Stomach (tissue), 9 donors: ENCODE results near the gene MLST8. TPM values are rescaled to one million over a fixed set of nuclear protein-coding genes. Genes with fewer than 3 reads are reported as not detected.

ENCODE experiments used
- DNase-seq, 2 donors: peaks; one replicate each; pipeline versions ENCODE4 v3.0.0 to v3.0.0-alpha.2; 2013 to 2019
- H3K27ac ChIP-seq, 5 donors: fragments of 200-600 bp in 4 of 5; sonication (generic) in 4 of 5; one replicate each; pipeline ENCODE4 v1.5.1; 2013 to 2019; ENCODE audit warnings: mild to moderate bottlenecking in 1 of 5, moderate library complexity in 1 of 5
- H3K27me3 ChIP-seq, 3 donors: fragments of 200-600 bp; sonication (generic); one replicate each; pipeline ENCODE4 v1.5.1; 2017 to 2019; ENCODE audit warnings: mixed run types in 1 of 3
- H3K36me3 ChIP-seq, 4 donors: fragments of 200-600 bp; sonication (generic); 1 replicate in 3 of 4; 2 replicates in 1 of 4; pipeline ENCODE4 v1.5.1; 2016 to 2019
- H3K4me1 ChIP-seq, 4 donors: fragments of 200-600 bp; sonication (generic); one replicate each; pipeline ENCODE4 v1.5.1; 2016 to 2019
- H3K4me3 ChIP-seq, 4 donors: fragments of 200-600 bp; sonication (generic) in 3 of 4; one replicate each; pipeline ENCODE4 v1.5.1; 2016 to 2019; ENCODE audit warnings: mild to moderate bottlenecking in 1 of 4
- H3K9me3 ChIP-seq, 4 donors: fragments of 200-600 bp; sonication (generic); one replicate each; pipeline ENCODE4 v1.5.1; 2016 to 2019
- EP300 ChIP-seq: sonication (generic); formaldehyde crosslinking; IDR thresholded peaks from one replicate; pipeline ENCODE4 v1.6.1; 2017; ENCODE audit warnings: antibody characterized with exemption
- POLR2A ChIP-seq, 4 donors: fragments of 450-650 bp; IDR thresholded peaks; one replicate each; pipeline ENCODE4 v1.6.1; 2016; ENCODE audit warnings: antibody characterized with exemption in 4 of 4, control low read depth in 2 of 4, mild to moderate bottlenecking in 1 of 4, moderate library complexity in 1 of 4
- POLR2AphosphoS5 ChIP-seq, 3 donors: sonication (generic); formaldehyde crosslinking; IDR thresholded peaks; one replicate each; pipeline ENCODE4 v1.6.1; 2016; ENCODE audit warnings: antibody characterized with exemption in 3 of 3
- WGBS, 5 donors: extraction: QIAGEN DNeasy Blood & Tissue Kit in 3 of 5; methylation state at CpG; one replicate each; pipeline versions ENCODE4 v1.1.5 to v1.1.7; 2013 to 2018; 5-methylcytosine and 5-hydroxymethylcytosine counted together
- intact Hi-C: fragments of 100-400 bp; cut with DNase I; formaldehyde crosslinking; loops from one replicate; pipeline ENCODE4 v1.15.1; 2023; ENCODE audit warnings: low total_unique reads
- polyA plus RNA-seq, 3 donors: library from polyadenylated mRNA; stranded (reverse); fragments of 200-250 nt; gene quantifications; one replicate each; pipeline ENCODE4 v1.2.3, GENCODE V29; 2013
- total RNA-seq, 5 donors: library from RNA; depleted of rRNA; stranded (reverse); fragments of >200 nt; gene quantifications; one replicate each; pipeline versions ENCODE4 v1.1.0 to v1.2.3, GENCODE V29; 2014 to 2016
- TF ChIP-seq, protein P1 (sequence below), 7 experiments: fragments of 450-650 bp in 4 of 7; fragments of 200-600 bp in 3 of 7; sonication (generic) in 3 of 7; IDR thresholded peaks; one replicate each; pipeline ENCODE4 v1.5.1; 2016 to 2019; ENCODE audit warnings: antibody characterized with exemption in 7 of 7, control low read depth in 2 of 7, mild to moderate bottlenecking in 1 of 7
- donor health status: healthy with polysubstance abuse.
- donor health status: Bipolar disorder and iron deficiency.
- donor health status: healthy.

MLST8 gene
- total and polyA plus RNA-seq, 8 donors: 7.5 to 235 (median 55.8) TPM

DNA sequence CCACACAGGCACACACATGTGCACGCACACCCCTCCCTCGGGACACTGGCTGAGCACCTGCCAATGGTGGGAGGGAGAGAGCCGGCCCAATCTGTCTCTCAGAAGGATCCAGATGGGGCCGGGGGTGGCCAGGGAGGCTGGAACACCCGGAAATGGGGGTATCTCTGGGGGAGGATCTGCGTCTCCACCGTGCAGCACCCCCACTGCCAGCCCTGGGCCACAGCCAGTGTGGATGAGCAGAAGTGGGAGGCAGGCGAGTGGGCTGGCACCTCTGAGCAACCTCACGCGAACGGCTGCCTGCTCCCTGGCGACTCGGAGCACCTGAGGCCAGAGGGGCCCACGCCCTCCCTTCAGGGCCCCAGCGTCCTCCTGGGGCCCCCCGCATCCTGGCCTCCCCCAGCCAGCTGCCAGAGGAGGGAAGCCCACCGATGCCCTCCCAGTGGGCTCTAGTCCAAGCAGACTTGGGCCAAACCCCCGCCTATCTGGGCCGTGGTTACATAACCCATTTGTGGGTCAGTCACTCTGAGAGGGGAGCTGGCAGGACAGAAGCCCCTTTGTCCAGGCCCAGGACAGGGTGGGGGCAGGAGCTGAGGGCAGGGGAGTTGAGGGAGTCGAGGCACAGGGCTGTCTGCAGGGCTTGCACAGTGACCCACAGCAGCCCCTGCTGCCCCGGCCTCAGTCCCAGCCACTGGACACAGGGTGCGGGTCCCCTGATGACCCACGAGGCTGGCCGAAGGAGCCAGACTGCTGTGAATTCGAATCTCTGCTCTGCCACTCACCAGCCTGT lies 14.4 kb upstream of the MLST8 start:
- Histone ChIP-seq H3K4me1 (peaks cover 9 to 14% (median 10%) of the 10 kb centered on the region in 4 donors), H3K9me3 (no peaks in the 10 kb centered on the region), H3K36me3 (no peaks in the 10 kb centered on the region), H3K4me3 (no peak overlapping the region), H3K27me3 (peaks cover 0 to 25% (median 19%) of the 10 kb centered on the region in 3 donors), H3K27ac (no peak overlapping the region)
- TF ChIP-seq POLR2A (IDR thresholded peaks at IDR 0.05) (no peak), POLR2AphosphoS5 (IDR thresholded peaks at IDR 0.05) (no peak), EP300 (no peak)
- TF ChIP-seq, protein P1, sequence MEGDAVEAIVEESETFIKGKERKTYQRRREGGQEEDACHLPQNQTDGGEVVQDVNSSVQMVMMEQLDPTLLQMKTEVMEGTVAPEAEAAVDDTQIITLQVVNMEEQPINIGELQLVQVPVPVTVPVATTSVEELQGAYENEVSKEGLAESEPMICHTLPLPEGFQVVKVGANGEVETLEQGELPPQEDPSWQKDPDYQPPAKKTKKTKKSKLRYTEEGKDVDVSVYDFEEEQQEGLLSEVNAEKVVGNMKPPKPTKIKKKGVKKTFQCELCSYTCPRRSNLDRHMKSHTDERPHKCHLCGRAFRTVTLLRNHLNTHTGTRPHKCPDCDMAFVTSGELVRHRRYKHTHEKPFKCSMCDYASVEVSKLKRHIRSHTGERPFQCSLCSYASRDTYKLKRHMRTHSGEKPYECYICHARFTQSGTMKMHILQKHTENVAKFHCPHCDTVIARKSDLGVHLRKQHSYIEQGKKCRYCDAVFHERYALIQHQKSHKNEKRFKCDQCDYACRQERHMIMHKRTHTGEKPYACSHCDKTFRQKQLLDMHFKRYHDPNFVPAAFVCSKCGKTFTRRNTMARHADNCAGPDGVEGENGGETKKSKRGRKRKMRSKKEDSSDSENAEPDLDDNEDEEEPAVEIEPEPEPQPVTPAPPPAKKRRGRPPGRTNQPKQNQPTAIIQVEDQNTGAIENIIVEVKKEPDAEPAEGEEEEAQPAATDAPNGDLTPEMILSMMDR (IDR thresholded peaks at IDR 0.05): no peak
- no peak for DNase-seq
- intact Hi-C loops: loop anchor here (10.0 kb wide), 1 partner anchor 304 kb away; no protein-coding TSS in a partner anchor
- 75 to 80% (median 76%) methylated on average over 16 to 25 of the region's 25 CpGs for WGBS, 5 donors

DNA sequence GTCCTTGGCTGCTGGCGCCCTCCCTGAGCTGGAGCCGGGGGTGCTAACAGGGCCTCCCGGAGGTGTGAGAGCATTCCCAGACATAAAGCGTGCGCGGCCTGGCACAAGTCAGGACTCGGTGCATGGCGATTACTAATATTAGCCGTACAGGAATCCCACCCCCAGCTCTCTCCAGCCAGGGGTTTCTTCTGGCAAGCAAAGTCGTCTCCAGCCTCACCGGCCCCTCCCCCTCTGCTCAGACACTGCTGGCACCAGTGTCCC lies 13.9 kb upstream of the MLST8 start:
- WGBS, 5 donors: 68 to 88% (median 84%) methylated on average over 3 to 11 of the region's 11 CpGs; no CpG with 5 or more reads in 1 of the 5 donors
- intact Hi-C loops: loop anchor here (10.0 kb wide), 1 partner anchor 303 kb away; no protein-coding TSS in a partner anchor
- no peak overlapping the region for H3K4me3 ChIP-seq
- H3K4me1 ChIP-seq: peaks cover 13 to 18% (median 14%) of the 10 kb centered on the region in 4 donors
- H3K27me3 ChIP-seq: peaks cover 0 to 30% (median 23%) of the 10 kb centered on the region in 3 donors
- no peaks in the 10 kb centered on the region for H3K9me3 ChIP-seq
- no peaks in the 10 kb centered on the region for H3K36me3 ChIP-seq
- TF ChIP-seq EP300 (no peak), POLR2A (IDR thresholded peaks at IDR 0.05) (no peak)
- DNase-seq: no peak
- H3K27ac ChIP-seq: no peak overlapping the region

DNA sequence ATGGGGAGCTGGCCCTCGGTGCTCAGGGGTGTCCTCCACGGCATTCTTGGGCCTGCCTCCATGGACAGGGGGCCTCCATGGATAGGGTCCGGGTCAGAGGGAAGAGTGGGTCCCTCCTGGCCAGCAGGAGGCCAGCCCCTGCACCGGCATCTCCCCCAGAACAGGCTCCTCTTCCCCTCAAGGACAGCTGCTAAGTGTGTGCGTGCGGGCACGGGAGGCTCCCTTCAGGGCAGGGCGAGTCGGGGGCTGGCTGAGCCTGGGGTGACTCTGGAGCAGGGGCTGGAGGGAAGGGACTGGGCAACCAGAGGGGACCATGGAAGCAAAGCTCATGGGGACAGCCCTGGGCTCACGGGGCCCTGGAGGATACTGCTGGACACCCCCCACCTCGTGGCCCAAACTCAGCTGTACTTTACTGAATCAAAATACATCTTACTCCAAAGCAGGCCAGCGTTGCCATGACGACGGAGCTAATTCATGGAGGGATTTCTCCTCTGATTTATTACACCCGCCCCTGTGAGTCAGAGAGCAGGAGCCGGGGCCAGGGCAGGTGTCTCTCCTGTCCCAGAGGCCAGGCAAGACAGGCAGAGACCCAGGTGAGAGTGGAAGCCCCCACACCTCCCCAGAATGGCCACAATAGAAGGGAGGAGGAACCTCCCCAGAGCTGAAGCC lies 11.0 kb upstream of the MLST8 start:
- WGBS, 5 donors: 54 to 67% (median 63%) methylated on average over 12 to 16 of the region's 16 CpGs
- H3K27me3 ChIP-seq: peaks cover 6 to 57% (median 37%) of the 10 kb centered on the region in 3 donors
- H3K27ac ChIP-seq: no peak overlapping the region
- peaks cover 13 to 21% (median 19%) of the 10 kb centered on the region in 4 donors for H3K4me1 ChIP-seq
- H3K36me3 ChIP-seq: no peaks in the 10 kb centered on the region
- intact Hi-C loops: loop anchor here (10.0 kb wide), 1 partner anchor 301 kb away; no protein-coding TSS in a partner anchor
- no peaks in the 10 kb centered on the region for H3K9me3 ChIP-seq
- TF ChIP-seq, protein P1 (IDR thresholded peaks at IDR 0.05): no peak
- TF ChIP-seq POLR2AphosphoS5 (IDR thresholded peaks at IDR 0.05): no peak
- TF ChIP-seq POLR2A (IDR thresholded peaks at IDR 0.05): no peak
- TF ChIP-seq EP300: no peak
- H3K4me3 ChIP-seq: no peak overlapping the region
- peak in 1 of 2 donors; percentile 57 for DNase-seq

DNA sequence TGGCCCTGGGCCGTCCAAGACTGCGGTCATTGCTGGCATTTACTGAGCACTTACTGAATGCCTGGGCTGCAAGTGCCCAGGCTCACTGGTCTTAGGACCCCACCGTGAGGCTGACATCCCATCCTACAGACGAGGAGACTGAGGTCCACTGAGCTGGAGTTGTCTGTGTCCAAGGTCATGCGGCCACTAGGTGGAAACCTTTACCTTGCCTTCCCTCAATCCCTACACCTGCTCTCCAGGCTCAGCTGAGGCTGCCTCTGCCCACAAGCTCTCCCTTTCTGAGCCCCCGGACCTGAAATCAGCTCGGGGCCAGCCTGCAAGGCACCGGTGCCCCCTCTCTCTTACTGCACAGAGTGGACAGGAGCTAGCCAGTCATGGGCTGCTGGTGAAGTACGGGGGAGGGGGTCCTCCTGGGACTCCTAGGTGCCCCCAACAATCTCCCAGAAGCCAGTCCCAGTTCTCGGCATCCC lies 10.4 kb upstream of the MLST8 start:
- Histone ChIP-seq H3K4me1 (peaks cover 13 to 21% (median 19%) of the 10 kb centered on the region in 4 donors), H3K9me3 (no peaks in the 10 kb centered on the region), H3K27me3 (peaks cover 6 to 59% (median 37%) of the 10 kb centered on the region in 3 donors), H3K4me3 (no peak overlapping the region), H3K27ac (no peak overlapping the region), H3K36me3 (no peaks in the 10 kb centered on the region)
- peak; percentile 74 to 88 for DNase-seq
- intact Hi-C loops: loop anchor here (10.0 kb wide), 1 partner anchor 300 kb away; no protein-coding TSS in a partner anchor
- peak in 1 of 3 donors; percentile 18 for TF ChIP-seq POLR2AphosphoS5 (IDR thresholded peaks at IDR 0.05)
- TF ChIP-seq, protein P1 (IDR thresholded peaks at IDR 0.05): peak in 4 of 7 experiments; percentile 27 to 64 (median 56)
- no peak for TF ChIP-seq EP300
- TF ChIP-seq POLR2A (IDR thresholded peaks at IDR 0.05): no peak
- WGBS, 5 donors: 16 to 20% (median 18%) methylated on average over 9 to 10 of the region's 10 CpGs
